HG02884 (cell line): ENCODE results near the gene GPR37.

Source experiments
- ATAC-seq: cut with Tn5 transposase; IDR thresholded peaks from one replicate; pipeline ENCODE4 v1.9.1; 2021; ENCODE audit warnings: mild to moderate bottlenecking, moderate library complexity; ENCODE audit not compliant: unreplicated experiment

GPR37 gene

GRCh38 chr7:124765401-124766352 lies at the start of gene GPR37:
Gene GPR37 (minus strand): TSS chr7:124765792. CDS start chr7:124764976, 816 bp downstream.
- ATAC-seq: peak; percentile 73

- ATAC-seq: no peak
Observed at GRCh38 chr7:124813994-124814798, 48.6 kb upstream of the GPR37 start.

GRCh38 chr7:124812764-124813163 lies 47.2 kb upstream of the GPR37 start:
- ATAC-seq: no peak

- ATAC-seq: no peak
Observed at GRCh38 chr7:124811341-124811740, 45.7 kb upstream of the GPR37 start.

GRCh38 chr7:124810605-124811004 lies 45.0 kb upstream of the GPR37 start:
- ATAC-seq: no peak

- ATAC-seq: no peak
Observed at GRCh38 chr7:124808206-124808605, 42.6 kb upstream of the GPR37 start.

GRCh38 chr7:124801330-124801895 lies 35.8 kb upstream of the GPR37 start:
- no peak for ATAC-seq

GRCh38 chr7:124800386-124800785 lies 34.8 kb upstream of the GPR37 start:
- ATAC-seq: no peak

- no peak for ATAC-seq
Observed at GRCh38 chr7:124799448-124799847, 33.9 kb upstream of the GPR37 start.

- no peak for ATAC-seq
Observed at GRCh38 chr7:124796771-124797170, 31.2 kb upstream of the GPR37 start.

GRCh38 chr7:124792696-124793095 lies 27.1 kb upstream of the GPR37 start:
- no peak for ATAC-seq

GRCh38 chr7:124792002-124792401 lies 26.4 kb upstream of the GPR37 start:
- no peak for ATAC-seq

GRCh38 chr7:124791426-124791825 lies 25.8 kb upstream of the GPR37 start:
- ATAC-seq: no peak

- ATAC-seq: no peak
Observed at GRCh38 chr7:124790645-124791044, 25.1 kb upstream of the GPR37 start.

- no peak for ATAC-seq
Observed at GRCh38 chr7:124785994-124786393, 20.4 kb upstream of the GPR37 start.

- ATAC-seq: peak; percentile 90
Observed at GRCh38 chr7:124784879-124785818, 19.6 kb upstream of the GPR37 start.

- no peak for ATAC-seq
Observed at GRCh38 chr7:124783271-124783670, 17.7 kb upstream of the GPR37 start.

GRCh38 chr7:124781907-124782734 lies 16.5 kb upstream of the GPR37 start:
- no peak for ATAC-seq

GRCh38 chr7:124781418-124781817 lies 15.8 kb upstream of the GPR37 start:
- ATAC-seq: no peak
